Measurements from ENCODE around the gene POLR1A.

DNA sequence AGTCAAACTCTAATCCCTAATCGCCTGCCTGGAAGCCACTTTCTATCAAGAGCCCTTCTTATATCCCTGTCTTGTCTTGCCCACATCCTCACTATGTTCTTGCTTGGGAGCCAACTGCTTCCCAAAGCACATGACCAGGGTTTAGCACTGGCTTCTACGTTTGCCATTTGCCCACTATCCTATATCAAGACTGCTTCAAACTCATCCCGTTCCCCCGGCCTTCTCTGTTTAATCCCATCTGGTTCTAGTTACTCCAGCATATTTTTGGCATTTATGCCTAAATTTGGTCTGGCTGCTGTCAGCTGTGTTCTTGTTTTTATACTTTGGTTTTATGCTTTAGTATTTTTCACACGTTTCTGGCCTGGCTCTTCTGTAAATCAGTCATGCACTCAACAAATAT is 40.2 kb downstream of the POLR1A start:
- TF ChIP-seq EZH2 (IDR thresholded peaks at IDR 0.05; ENCODE audit: borderline replicate concordance, low read length) (no peak), CTCF (conservative IDR thresholded peaks at IDR 0.05 in 1 of 2, IDR thresholded peaks at IDR 0.05 in 1 of 2; ENCODE audit: extremely low read depth in 1 of 2, insufficient read depth in 1 of 2, low read depth in 1 of 2, low read length in 2 of 2) (no peak)

All from mammary epithelial cell (primary cell).